Activated CD8-positive, alpha-beta memory T cell treated with anti-CD3 and anti-CD28 coated beads for 1 hour (primary cell): ENCODE results near the gene TXNDC15.
"Not testable (repeated sequence)": the region's sequence is repeated elsewhere in the genome, so short reads cannot be mapped to it uniquely, and the experiment has no call there.

Experiments used
- DNase-seq, 2 donors: peaks; one replicate each; pipeline ENCODE4 v3.0.0-alpha.2; 2020; ENCODE audit warnings: low read depth in 1 of 2; ENCODE audit errors: extremely low read depth in 1 of 2

The TXNDC15 gene

GRCh38 chr5:134874831-134875655 is 872 bp downstream of the TXNDC15 start:
- no peak for DNase-seq

GRCh38 chr5:134877159-134877558 is 3.0 kb downstream of the TXNDC15 start:
- DNase-seq, result no peak

GRCh38 chr5:134878403-134878802 is 4.2 kb downstream of the TXNDC15 start:
- no peak for DNase-seq

GRCh38 chr5:134879456-134879855 is 5.3 kb downstream of the TXNDC15 start:
- no peak for DNase-seq

- DNase-seq, result not testable (repeated sequence)
Observed at GRCh38 chr5:134880937-134881336, 6.8 kb downstream of the TXNDC15 start.

- not testable (repeated sequence) for DNase-seq
Observed at GRCh38 chr5:134881711-134882110, 7.5 kb downstream of the TXNDC15 start.

GRCh38 chr5:134887593-134888159 is 13.5 kb downstream of the TXNDC15 start:
- DNase-seq, result no peak

GRCh38 chr5:134889335-134889734 is 15.2 kb downstream of the TXNDC15 start:
- DNase-seq, result no peak

- DNase-seq, result no peak
Observed at GRCh38 chr5:134891473-134891872, 17.3 kb downstream of the TXNDC15 start.

- DNase-seq, result no peak
Observed at GRCh38 chr5:134892282-134892681, 18.1 kb downstream of the TXNDC15 start.

GRCh38 chr5:134892926-134893325 is 18.8 kb downstream of the TXNDC15 start:
- no peak for DNase-seq

GRCh38 chr5:134893748-134894505 is 19.8 kb downstream of the TXNDC15 start:
- no peak for DNase-seq

GRCh38 chr5:134902071-134902801 is 28.1 kb downstream of the TXNDC15 start:
- no peak for DNase-seq

GRCh38 chr5:134904610-134905245 is 30.6 kb downstream of the TXNDC15 start, which contains the start of gene PCBD2:
Gene PCBD2 (plus strand): TSS chr5:134905131. CDS start chr5:134905140, 9 bp downstream.
- peak; percentile 69 to 90 for DNase-seq

- DNase-seq, result peak; percentile 16 to 39
Observed at GRCh38 chr5:134905246-134905996, 31.2 kb downstream of the TXNDC15 start.

GRCh38 chr5:134906811-134907210 is 32.6 kb downstream of the TXNDC15 start:
- DNase-seq, result no peak

GRCh38 chr5:134910752-134911151 is 36.6 kb downstream of the TXNDC15 start:
- DNase-seq, result not testable (repeated sequence)

GRCh38 chr5:134911285-134912206 is 37.4 kb downstream of the TXNDC15 start:
- no peak for DNase-seq

- DNase-seq, result no peak
Observed at GRCh38 chr5:134913254-134913653, 39.1 kb downstream of the TXNDC15 start.
